ENCODE measurements around the gene SMC3. TPM values are rescaled to one million over a fixed set of nuclear protein-coding genes. Genes with fewer than 3 reads are reported as not detected.
A peak's percentile ranks its signal among the peaks of the same experiment; 100 is the strongest.

SMC3 gene
- total RNA-seq, 4 donors from 2014 or later: 35.5 to 62.0 (median 42.8) TPM

DNA sequence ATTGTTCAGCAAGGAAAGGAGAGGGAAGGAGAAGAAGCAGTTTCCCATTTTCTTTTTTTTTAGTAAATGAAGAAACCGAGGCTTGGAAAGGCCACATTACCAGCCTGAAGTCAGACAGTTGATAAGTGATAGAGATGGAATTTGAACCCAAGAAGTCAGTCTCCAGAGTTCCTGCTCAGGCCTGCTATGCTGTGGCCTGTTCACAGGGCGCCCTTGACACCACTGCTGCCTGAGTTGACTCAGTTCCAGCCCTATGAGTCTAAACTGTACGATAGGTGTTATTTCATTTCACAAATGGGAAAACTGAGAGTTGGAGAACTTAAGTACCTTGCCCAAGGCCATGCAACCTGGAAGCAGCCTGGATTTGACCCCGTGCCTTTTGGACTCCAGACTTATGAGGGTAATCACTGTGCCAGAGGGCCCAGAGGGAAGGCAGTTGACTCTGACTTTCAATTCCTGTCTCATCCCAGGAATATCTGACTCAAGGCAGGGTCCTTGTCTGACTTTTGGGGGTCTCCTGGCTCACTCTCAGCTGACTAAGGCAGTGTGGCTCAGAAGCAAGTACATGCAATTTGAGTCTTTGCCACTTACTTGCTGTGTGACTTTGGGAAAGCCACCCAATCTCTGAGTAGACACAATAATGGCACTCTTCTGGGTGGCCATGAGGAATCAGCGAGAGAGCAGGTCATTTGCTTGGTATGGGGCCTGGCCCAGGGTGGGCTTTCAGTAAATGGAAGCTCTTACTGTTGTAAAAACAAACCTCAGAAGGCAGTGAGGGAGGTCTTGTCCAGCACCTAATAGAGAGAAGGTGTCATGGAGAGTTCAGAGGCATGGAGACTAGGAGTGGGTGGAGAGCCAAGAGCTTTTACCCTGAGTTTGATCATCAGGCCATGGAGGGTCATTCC, 58.7 kb downstream of the SMC3 start:
- Histone ChIP-seq H3K9me3 (no peaks in the 10 kb centered on the region), H3K4me1 (peaks cover 0 to 16% (median 0%) of the 10 kb centered on the region in 3 donors), H3K27me3 (no peaks in the 10 kb centered on the region), H3K4me3 (no peak overlapping the region), H3K27ac (no peak overlapping the region), H3K36me3 (no peaks in the 10 kb centered on the region)
- ATAC-seq: no peak
- 83 to 89% methylated on average over 1 to 3 of the region's 5 CpGs for WGBS, 2 donors (ENCODE audit: low coverage in 1 of 2)
- TF ChIP-seq EP300 (IDR thresholded peaks at IDR 0.05): no peak
- no peak for TF ChIP-seq CTCF (IDR thresholded peaks at IDR 0.05)
- no peak for TF ChIP-seq POLR2A (IDR thresholded peaks at IDR 0.05)
- no peak for TF ChIP-seq POLR2AphosphoS5 (IDR thresholded peaks at IDR 0.05)

GRCh38 chr10:110628161-110628560, 60.7 kb downstream of the SMC3 start:
- no peak for ATAC-seq
- H3K27ac ChIP-seq: no peak overlapping the region
- no peak overlapping the region for H3K4me3 ChIP-seq
- no peaks in the 10 kb centered on the region for H3K27me3 ChIP-seq
- no peaks in the 10 kb centered on the region for H3K9me3 ChIP-seq
- peaks cover 0 to 16% (median 0%) of the 10 kb centered on the region in 3 donors for H3K4me1 ChIP-seq
- no peaks in the 10 kb centered on the region for H3K36me3 ChIP-seq
- TF ChIP-seq EP300 (IDR thresholded peaks at IDR 0.05): no peak
- no peak for TF ChIP-seq POLR2AphosphoS5 (IDR thresholded peaks at IDR 0.05)
- TF ChIP-seq POLR2A (IDR thresholded peaks at IDR 0.05): no peak

DNA sequence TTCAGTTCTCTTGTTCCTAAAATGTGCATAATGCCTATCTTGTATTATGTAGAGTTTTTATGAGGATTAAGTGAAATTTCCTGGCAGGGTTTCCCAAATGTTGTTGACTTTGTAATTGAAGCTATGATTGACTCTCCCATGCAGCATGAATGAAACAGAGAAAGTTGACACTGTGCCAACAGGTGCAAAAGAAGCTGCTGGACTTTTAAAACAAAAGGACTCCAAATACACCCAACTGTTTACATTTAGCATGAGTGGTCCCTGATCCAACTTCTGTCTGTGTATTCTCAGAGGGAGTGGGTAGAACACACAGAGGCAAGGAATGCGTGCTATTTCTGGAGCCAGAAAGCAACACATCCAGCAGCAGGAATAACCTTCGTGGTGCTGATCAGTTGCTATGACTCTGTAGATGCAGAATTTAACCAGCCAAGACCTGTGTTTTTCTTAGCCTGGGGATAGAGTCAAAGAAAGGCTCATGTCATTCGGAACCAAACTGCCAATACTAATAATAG, 62.2 kb downstream of the SMC3 start:
- Histone ChIP-seq H3K9me3 (no peaks in the 10 kb centered on the region), H3K27ac (peak overlapping the region; percentile 26 to 78 (median 74)), H3K27me3 (no peaks in the 10 kb centered on the region), H3K4me3 (no peak overlapping the region), H3K4me1 (peaks cover 0 to 16% (median 0%) of the 10 kb centered on the region in 3 donors), H3K36me3 (no peaks in the 10 kb centered on the region)
- TF ChIP-seq POLR2A (IDR thresholded peaks at IDR 0.05) (no peak), EP300 (IDR thresholded peaks at IDR 0.05) (no peak), POLR2AphosphoS5 (IDR thresholded peaks at IDR 0.05) (peak; percentile 45)
- 17 to 27% methylated on average over 1 to 3 of the region's 3 CpGs for WGBS, 2 donors (ENCODE audit: low coverage in 1 of 2)
- peak; percentile 81 for ATAC-seq

DNA sequence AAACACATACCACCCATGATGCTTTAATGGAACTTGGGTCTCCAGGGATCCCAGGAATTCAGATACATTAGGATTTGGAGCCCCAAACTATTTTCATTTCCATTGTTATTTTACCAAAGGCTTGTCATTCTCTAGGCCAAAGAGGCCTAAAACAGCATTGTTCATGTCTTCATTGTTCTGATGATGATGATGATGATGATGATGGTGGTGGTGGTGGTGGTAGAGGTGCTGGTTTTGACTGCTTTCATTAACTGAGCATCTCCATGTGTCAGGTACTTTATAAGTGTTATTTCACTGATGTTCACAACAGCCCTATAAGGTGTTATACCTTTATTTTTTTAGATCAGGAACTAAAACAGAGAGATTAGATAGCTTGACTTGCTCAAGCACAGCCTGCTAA, 64.4 kb downstream of the SMC3 start:
- Histone ChIP-seq H3K36me3 (no peaks in the 10 kb centered on the region), H3K4me1 (peaks cover 0 to 20% (median 0%) of the 10 kb centered on the region in 3 donors), H3K9me3 (no peaks in the 10 kb centered on the region), H3K4me3 (no peak overlapping the region), H3K27ac (no peak overlapping the region), H3K27me3 (no peaks in the 10 kb centered on the region)
- no peak for ATAC-seq
- TF ChIP-seq POLR2AphosphoS5 (IDR thresholded peaks at IDR 0.05) (no peak), EP300 (IDR thresholded peaks at IDR 0.05) (no peak), POLR2A (IDR thresholded peaks at IDR 0.05) (no peak), CTCF (IDR thresholded peaks at IDR 0.05) (no peak)

DNA sequence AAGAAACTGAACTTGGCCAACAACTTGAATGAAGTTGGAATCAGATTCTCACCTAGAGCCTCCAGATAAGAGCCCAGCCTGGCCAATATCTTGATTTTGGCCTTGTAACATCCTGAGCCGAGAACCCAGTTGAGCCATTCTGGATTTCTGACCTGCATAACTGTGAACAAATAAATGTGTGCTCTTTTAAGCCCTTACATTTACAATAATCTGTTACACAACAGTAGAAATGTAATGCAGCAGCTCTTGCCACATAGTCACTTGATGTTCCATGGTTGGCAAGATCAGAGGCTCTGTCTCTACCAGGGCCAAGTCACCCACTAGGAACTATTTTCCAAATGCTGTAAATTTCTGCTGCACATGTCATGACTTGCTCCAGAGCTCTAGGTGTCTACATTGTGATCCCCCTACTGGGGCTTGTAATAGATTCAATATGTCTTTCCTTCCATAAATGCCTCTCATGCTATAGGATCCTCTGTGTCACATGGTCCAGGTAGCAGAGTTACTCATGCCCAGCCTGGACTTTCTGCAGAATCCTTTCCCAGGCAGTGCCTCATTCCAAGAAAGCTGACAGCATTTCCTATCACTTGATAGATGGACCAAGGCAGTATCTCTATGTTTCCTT, 65.2 kb downstream of the SMC3 start:
- H3K36me3 ChIP-seq: no peaks in the 10 kb centered on the region
- no peak overlapping the region for H3K27ac ChIP-seq
- H3K9me3 ChIP-seq: no peaks in the 10 kb centered on the region
- 80 to 89% methylated on average over 1 of the region's 1 CpG for WGBS, 2 donors (ENCODE audit: low coverage in 1 of 2)
- H3K4me3 ChIP-seq: no peak overlapping the region
- no peak for TF ChIP-seq POLR2AphosphoS5 (IDR thresholded peaks at IDR 0.05)
- TF ChIP-seq CTCF (IDR thresholded peaks at IDR 0.05): no peak
- no peak for TF ChIP-seq POLR2A (IDR thresholded peaks at IDR 0.05)
- no peaks in the 10 kb centered on the region for H3K27me3 ChIP-seq
- H3K4me1 ChIP-seq: peaks cover 0 to 26% (median 0%) of the 10 kb centered on the region in 3 donors
- ATAC-seq: no peak
